ENCODE measurements around the gene MYO19.

MYO19 gene

GRCh38 chr17:36506249-36506826 is 28.3 kb downstream of the MYO19 start:
- no peak overlapping the region for H3K4me3 ChIP-seq (ENCODE audit: low read depth, low read length)
- TF ChIP-seq CTCF (IDR thresholded peaks at IDR 0.05; ENCODE audit: low read depth, low read length), result no peak

GRCh38 chr17:36505171-36505570 is 29.5 kb downstream of the MYO19 start:
- TF ChIP-seq CTCF (IDR thresholded peaks at IDR 0.05; ENCODE audit: low read depth, low read length), result no peak
- no peak overlapping the region for H3K4me3 ChIP-seq (ENCODE audit: low read depth, low read length)

- no peak for TF ChIP-seq CTCF (IDR thresholded peaks at IDR 0.05; ENCODE audit: low read depth, low read length)
- H3K4me3 ChIP-seq (ENCODE audit: low read depth, low read length), result no peak overlapping the region
Observed at GRCh38 chr17:36504156-36504545, 30.5 kb downstream of the MYO19 start.

GRCh38 chr17:36503456-36504155 is 31.1 kb downstream of the MYO19 start:
- no peak for TF ChIP-seq CTCF (IDR thresholded peaks at IDR 0.05; ENCODE audit: low read depth, low read length)
- H3K4me3 ChIP-seq (ENCODE audit: low read depth, low read length), result no peak overlapping the region

- no peak overlapping the region for H3K4me3 ChIP-seq (ENCODE audit: low read depth, low read length)
- no peak for TF ChIP-seq CTCF (IDR thresholded peaks at IDR 0.05; ENCODE audit: low read depth, low read length)
Observed at GRCh38 chr17:36501963-36502362, 32.7 kb downstream of the MYO19 start.

GRCh38 chr17:36501351-36501750 is 33.3 kb downstream of the MYO19 start:
- no peak for TF ChIP-seq CTCF (IDR thresholded peaks at IDR 0.05; ENCODE audit: low read depth, low read length)
- no peak overlapping the region for H3K4me3 ChIP-seq (ENCODE audit: low read depth, low read length)

GRCh38 chr17:36500745-36501225 is 33.9 kb downstream of the MYO19 start:
- H3K4me3 ChIP-seq (ENCODE audit: low read depth, low read length), result no peak overlapping the region
- TF ChIP-seq CTCF (IDR thresholded peaks at IDR 0.05; ENCODE audit: low read depth, low read length), result no peak
